Measurements from ENCODE around the gene GDE1.

Gene GDE1

DNA sequence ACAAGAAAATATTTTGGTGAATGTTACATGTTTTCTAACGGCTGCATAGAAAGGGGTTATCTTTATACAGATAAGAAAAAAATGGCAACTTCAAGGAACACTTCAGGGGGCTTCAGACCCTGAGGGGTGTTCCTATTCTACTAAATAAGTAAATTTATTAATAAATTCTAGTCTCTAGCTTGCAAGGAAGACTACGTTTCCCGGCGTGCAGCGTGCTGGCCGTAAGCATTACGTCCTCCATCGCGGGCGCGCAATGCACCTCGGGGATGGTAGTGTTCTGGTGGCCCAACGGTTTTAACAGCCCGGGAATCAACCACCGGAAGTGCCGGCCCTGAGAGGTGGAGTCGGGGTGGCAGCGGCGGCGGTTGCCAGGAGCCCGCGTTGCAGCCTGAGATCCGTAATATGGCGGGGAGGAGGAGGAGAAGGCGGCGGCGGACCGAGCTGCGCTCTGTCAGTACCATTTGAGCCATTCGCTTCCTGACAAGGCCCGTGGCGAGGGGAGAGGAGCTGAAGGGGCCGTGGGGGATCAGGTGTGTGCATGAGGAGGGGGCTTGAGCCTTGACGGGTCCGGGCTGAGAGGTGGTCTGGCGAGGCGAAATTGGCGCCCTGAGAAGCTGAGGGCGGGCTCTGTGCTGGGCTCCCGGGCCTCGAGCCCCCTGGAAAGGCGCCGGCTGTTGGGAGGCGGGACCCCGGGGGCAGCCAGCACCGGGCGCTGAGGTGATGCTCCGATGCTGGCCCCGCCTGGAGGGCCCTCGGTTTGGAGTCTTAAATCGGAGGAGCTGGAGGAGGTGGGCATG is 1.9 kb upstream of the GDE1 start, which contains the start of gene CCP110:
TSS of gene CCP110 (plus strand) at position 384 of the 797 bp plus-strand sequence. CDS start 3,940 bp downstream, outside the sequence.
- peak; percentile 88 for DNase-seq

DNA sequence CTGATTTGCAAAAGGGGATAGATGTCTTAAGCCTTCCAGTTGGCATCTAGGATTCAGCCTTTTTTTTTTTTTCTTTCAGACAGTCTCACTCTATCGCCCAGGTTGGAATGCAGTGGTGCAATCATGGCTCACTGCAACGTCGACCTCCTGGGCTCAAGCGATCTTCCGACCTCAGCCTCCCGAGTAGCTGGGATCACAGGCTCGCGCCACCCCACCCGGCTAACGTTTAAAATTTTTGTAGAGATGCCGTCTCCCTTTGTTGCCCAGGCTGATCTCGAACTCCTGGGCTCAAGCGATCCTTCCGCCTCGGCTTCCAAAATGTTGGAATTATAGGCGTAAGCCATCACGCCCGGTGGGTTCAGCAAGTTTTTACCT is 1.3 kb upstream of the GDE1 start:
- DNase-seq: no peak

DNA sequence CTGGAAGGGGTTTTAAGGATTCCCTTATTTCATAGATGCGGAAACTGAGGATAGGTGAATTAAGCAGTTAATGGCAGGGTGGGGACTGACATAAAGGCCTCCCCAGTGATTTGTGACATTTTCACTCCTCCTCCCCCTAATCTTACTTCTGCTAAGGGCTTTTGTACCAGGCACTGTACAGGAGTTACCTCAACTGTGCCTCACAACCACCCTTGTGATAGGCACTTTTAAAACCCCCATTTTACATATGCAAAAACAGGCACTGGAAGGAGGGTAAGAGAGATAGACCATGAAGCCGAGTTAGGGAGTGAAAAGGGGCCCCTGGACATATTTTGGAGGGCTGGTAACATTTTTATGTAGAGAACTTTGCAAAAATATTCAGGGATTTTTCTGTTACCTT is 862 bp upstream of the GDE1 start:
- no peak for DNase-seq

DNA sequence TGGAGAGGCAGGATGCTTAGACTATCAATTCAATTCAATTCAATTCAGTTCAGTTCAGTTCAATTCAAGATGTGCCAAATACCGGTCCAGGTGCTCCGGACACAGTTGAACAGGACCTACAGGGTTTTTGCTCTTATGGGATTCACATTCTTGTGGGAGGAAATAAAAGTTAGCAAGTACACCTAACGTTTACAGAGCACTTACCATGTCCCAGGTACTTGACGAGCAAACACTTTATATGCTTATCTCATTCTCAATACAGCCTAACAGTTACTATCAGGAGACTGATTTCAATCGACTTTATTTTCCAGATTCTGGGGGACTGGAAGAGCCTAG is 467 bp upstream of the GDE1 start:
- no peak for DNase-seq

DNA sequence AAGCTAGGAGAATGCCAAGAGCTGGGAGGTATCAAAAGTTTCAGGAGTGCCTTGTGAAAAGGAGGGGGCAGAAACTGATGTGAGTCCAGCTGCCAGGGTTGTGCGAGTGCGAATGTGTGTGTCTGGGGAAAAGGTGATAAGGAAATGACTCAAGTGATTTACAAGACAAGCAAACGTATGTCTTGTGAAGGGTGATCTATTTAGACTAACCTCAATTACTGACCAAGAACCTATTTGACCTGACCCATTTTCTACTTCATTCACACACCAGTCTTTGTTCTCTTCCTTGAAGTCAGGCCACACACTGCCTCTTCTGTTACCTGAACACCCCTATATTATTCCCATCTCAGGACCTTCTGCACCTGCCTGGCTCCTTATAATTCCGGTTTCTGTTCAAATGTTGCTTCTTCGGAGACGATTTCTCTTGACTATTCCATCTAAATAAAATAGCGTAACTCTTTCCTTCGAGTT is 1.0 kb downstream of the GDE1 start:
- no peak for DNase-seq

DNA sequence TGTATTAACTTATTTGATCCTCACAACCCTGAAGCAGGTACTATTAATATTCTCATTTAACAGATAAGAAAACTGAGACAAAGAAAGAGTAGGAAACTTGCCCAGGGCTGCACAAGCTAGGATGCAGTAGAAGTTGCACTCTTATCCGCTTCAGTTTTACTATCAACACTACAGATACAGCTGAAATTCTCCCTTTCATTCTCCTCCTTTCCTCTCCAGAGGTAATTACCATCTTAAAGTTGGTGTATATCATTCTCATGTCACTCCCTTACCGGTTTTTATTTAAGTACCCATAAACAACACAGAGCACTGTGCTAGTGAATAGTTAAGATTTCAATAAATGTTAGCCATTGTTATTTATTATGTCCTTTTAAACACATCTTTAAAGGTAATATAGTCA is 3.5 kb downstream of the GDE1 start:
- no peak for DNase-seq

DNA sequence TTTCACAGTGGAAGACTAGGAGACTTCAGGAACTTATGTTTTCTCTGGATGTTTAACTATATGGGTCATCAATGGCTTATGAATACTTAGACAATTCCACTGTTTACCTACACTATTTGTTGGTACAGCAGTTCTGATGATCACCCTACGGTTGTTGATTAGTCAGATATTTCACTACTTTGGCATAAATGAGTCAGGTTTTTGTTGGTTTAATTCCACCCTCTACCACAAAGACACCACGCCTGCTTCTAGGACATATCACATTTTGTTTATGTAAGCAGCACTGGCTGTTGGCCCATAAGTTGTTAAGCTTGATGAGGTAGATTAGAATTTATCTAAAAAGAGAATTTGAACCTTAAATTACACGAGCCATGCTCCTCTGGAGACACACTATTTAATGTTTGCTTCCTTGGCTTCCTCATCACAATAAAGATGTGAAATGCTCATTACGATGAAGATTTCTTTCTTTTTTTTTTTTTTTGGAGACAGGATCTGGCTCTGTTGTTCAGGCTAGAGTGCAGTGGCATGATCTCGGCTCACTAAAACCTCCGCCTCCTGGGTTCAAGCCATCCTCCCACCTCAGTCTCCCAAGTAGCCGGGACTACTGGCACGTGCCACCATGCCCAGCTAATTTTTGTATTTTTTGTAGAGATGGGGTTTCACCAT is 4.3 kb downstream of the GDE1 start:
- DNase-seq: no peak

DNA sequence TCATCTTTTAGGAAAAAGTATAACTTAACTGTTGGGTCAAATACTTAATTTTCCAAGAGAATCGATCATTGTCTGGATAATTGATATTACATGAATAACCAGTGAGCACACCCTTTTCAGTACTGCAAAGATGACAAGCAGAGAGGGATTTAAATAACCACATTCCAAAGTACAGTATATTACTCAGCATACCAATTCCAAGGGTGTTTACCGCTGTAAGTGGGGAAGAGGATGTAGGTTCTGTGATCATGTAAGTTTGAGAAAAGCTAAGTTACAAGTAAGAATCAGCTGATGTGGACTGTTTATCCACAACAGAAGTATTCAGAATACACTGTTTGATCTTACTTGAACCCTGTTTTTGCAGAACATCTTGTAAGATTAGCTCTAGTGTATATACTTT is 6.1 kb downstream of the GDE1 start:
- no peak for DNase-seq

DNA sequence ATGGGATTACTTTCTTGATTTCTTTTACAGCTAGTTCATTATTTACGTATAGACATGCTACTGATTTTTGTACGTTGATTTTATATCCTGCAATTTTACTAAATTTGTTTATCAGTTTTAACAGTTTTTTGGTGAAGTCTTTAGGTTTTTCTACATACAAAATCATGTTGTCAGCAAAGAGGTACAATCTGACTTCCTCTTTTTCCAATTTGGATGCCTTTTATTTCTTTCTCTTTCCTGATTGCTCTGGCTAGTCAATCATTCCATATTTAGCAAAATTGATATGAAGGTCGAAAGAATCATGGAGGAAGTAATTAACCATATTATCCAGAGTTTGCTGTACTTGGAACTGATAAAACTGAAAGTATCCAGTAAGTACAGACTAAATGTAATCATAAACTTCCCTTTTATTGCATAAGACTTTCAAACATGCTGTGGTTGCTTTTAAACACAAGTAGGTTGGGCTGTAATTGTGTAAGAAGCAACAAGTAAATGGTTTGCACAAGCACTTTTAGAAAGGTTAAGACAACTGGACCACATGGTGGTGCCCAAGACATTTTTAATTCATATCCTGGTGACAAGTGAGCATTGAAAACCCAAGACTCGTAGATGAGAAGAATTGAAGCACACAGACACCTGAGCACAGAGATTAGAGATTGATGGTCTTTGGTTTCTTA is 8.4 kb downstream of the GDE1 start:
- no peak for DNase-seq

DNA sequence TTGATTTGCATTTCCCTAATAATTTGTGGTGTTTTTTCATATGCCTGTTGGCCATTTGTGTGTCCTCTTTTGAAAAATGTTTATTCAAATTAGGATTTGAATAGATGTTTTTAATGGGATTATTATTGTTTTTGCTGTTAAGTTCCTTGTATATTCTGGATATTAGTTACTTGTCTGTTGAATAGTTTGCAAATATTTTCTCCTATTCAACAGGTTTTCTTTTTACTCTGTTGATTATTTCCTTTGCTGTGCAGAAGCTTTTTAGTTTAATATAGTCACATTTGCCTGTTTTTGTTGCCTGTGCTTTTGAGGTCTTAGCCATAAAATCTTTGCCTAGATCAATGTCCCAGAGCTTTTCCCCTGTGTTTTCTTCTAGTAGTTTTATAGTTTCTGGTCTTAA is 9.6 kb downstream of the GDE1 start:
- no peak for DNase-seq

DNA sequence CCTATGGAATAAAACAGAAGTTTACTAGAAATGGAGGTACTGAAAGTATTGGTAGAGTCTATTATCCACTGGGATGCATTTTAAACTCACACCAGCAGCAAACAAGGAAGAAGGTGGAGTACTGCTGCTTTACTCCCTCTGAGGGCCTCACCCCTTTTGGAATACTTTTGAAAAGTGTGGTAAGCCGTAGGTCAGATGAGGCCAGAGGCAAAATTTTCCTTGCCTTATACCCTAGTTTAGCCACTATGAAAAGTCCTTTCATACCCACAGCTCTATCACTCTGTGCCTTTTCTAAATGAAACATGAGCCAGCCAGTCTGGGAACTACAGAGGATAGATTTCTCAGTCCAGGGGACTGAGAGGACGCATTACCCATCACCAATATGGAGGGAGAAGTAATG is 14.0 kb downstream of the GDE1 start:
- DNase-seq: no peak

DNA sequence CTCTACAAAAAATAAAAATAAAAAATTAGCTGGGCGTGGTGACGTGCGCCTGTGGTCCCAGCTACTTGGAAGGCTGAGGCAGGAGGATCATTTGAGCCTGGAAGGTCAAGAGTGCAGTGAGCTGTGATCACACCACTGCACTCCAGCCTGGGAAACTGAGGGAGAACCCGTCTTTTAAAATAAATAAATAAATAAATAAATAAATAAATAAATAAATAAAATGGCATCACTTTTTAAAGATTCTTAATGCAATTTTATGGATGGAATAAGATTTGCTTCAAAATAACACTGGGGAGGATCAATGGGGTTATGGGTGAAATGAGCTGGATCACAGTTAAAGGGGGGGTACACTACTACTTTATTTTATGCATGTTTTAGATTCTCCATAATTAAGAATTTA is 14.9 kb downstream of the GDE1 start:
- DNase-seq: no peak

DNA sequence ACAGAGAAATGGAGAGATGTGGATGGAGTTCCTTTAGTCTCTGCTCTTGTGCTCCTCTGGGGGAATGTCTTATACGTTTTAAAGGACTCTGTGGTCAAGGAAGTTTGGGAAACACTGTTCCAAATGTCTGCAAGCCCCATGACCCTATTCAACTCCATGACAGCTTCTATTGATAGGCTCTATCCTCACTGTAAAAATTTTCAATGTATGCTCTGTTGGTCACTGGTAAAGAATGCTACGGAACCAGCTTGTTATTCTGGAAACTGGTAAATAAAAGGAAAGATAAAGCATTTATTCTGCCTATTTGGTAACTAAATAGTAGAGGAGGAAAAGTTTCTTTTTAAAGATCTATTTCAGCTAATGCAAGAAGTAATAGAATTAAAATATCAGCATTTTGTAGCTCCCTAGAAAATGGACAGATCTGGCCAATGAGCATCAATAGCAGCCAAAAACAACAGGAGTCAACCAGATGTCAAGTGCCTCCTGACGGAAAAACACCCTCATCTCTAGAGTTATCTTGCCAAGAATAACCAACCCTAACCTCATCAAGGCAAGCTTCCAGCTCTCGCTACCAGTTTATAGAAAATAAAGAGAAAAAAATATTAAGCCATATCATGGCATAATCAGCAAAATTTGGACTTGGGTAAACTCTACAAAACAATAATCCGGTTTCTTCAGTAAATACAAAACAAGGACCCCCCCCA is 16.1 kb downstream of the GDE1 start:
- no peak for DNase-seq

DNA sequence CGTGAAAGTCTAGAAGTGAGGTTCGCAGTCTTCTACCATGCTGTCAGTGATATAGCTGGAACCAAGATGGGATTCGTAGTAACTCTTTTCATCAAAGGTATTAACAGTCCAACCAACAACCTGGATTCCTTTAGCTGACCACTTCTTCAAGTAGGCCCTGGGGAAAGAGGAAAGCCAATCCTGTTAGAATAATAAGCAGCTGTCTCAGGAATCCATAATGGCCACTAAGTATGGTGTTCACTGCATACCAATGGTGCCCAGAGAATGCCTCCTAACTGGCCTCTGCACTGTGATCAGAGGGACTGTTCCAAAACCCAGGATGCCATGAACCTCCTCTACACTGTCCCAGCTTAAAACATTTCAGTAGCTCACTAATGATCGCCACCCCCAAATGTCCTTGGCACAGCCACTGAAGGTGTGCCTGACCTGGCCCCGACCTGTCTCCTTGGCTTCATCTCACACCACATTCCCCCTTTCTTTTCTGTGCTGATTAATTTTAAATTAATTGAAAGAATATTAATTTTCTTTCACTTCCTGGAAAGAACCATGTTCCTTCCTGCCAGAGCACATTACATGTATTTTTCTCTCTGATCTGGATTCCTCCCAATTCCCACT is 18.3 kb downstream of the GDE1 start:
- DNase-seq: no peak

DNA sequence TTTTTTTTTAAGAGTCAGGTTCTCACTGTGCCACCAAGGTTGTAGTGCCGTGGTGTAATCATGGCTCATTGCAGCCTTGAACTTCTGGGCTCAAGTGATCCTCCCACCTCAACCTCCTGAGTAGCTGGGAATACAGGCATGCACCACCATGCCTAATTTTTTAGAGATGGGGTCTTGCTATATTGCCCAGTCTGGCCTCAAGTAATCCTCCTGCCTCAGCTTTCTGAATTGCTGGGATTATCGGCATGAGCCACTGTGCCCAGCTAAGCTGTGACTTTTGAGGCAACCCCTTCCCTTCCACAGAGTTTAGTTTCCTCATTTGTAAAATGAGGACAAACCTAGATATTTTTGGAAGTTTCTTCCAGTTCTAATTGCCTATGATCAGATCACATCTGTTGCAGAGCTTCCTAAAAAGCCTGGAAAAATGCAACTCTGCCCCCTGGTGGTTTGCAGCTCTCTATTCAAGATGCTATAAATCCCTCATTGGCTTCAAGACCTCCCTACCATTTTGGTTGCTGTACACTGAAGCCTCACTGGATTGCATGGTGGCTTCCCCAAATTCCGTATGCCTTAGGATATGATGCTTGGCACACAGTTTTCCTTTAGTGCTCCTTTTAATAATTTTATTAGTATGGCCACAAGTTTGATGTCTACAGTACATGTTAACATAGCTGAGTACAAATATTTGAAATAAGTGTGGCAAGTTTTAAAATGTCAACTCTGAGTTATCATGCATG is 19.3 kb downstream of the GDE1 start:
- peak; percentile 18 for DNase-seq

DNA sequence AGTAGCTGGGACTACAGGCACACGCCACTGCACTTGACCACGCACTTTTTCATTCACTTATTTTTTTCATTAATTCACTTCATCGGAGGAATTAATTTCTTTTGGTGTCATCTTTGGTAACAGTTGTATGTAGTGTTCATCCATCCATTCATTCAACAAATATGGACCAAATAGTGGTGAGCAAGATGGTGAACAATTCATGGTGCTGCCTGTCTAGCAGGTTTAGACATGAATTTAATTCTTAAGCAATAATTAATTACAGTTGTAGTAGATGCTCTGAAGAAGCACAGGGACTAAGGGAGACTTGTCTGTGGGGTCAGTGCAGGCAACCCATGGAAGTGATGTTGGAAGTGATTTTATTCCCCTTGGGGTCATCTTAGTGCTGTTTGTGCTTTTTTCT is 22.4 kb downstream of the GDE1 start:
- no peak for DNase-seq

DNA sequence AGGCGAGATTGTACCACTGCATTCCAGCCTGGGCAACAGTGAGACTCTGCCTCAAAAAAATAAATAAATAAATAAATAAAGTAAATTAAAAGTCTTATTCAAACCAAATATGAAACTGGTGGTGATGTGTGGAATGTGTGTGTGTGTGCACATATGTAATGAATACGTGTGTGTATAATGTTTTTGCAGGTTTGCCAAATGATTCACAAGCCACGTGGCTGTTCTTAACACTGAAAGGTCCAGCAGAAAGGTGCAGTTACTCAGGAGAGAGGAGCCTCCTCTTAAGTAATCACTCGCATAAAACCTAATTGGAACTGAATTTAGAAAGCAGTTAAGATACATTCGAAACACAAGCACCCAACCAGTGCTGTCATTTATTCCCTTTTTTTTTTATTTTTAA is 22.9 kb downstream of the GDE1 start:
- no peak for DNase-seq

DNA sequence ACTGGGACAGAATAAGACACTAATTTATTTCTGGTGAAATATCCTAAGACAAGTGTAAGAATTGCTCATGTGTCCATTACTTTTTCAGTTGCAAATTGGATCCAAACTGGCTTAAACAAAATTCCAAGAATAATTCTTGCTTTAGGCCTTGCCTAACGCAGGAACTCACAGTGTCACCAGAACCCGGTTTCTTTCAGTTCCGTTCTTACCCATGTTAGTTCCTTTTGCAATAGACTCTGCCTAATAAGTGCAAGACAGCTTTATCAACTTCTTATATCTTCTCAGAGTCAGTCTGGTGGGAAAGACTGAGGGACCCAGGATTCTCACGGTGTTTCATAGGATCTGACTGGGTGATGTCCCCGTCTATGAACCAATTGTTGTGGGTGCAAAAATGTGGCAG is 24.7 kb downstream of the GDE1 start:
- DNase-seq: no peak

DNA sequence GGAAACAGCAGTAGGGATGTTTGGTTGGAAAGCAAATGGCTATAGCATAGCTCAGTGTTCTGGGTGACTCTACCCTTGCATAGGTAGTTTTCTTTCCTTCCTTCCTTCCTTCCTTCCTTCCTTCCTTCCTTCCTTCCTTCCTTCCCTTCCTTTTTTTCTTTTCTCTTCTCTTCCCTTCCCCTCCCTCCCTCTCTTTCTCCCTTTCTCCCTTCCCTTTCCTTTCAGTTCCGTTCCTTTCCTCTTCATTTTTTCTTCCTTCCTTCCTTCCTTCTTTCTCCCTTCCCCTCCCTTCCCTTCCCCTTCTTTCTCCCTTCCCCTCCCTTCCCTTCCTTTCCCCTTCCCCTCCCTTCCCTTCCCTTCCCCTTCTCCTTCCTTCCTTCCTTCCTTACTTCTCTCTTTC is 31.3 kb downstream of the GDE1 start:
- no peak for DNase-seq

DNA sequence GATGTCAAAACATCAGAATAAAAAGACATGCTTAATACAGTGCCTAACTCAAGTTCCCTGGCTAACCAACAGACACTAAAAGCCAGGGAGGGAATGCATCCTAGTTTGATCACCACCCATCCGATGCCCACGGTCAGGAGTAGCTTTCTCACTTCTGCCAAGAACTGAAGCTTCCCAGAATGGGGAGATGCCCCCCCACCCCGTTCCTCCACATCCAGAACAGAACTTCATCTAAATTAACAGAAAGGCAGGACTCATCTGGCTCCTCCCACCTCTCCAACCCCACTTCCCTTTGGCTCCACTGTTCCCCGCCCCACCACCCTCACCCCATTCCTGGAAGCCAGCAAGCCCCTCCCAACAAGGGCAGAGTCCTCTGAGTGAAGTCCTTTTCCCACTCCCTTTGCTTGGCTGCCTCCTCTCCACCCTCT is 33.7 kb downstream of the GDE1 start:
- no peak for DNase-seq

DNA sequence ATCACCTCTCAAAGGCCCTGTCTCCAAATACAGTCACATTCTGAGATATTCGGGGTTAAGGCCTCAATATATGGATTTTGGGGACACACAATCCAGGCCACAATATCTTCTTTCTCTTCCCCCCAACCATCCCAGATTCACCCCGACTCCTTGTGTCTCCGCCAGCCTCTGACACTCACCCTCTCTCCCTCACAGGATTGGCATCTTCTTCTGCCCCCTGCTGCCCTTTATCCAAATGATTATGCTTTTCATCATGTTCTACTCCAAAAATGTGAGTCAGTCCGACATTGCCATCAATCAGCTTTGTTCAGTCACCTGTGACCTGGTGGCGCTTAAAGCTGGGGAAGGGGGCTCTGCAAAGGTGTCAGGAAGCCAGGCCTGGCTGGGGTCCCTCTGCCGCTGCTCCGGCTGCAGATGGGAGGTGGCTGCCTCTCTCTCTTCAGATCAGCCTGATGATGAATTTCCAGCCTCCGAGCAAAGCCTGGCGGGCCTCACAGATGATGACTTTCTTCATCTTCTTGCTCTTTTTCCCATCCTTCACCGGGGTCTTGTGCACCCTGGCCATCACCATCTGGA is 35.1 kb downstream of the GDE1 start:
- no peak for DNase-seq

DNA sequence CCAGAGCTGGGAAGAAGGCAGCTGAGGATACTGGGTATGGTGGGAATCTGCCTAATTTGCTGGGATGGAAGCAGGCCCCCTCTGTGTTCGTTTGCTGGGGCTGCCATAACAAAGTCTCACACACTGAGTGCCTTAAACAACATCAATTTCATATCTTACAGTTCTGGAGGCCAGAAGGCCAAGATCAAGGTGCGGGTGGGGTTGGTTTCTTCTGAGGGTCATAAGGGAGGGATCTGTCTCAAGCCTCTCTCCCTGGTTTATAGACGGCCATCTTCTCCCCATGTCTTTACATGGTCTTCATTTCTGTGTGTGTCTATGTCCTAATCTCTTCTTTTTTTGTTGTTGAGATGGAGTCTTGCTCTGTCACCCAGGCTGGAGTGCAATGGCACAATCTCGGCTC is 35.8 kb downstream of the GDE1 start:
- no peak for DNase-seq
